ENCODE data around the gene ASPHD1. TPM values are rescaled to one million over a fixed set of nuclear protein-coding genes. Genes with fewer than 3 reads are reported as not detected.

ASPHD1 gene
- total and polyA plus RNA-seq, 2 of the 8 experiments (the other 6 are each of a cell fraction or from before 2014, with no cell fraction given) = 14.5 to 18.6 TPM

- TF ChIP-seq MAX (IDR thresholded peaks at IDR 0.05) = peak; percentile 62
- no peak for TF ChIP-seq CTCF (IDR thresholded peaks at IDR 0.05; ENCODE audit: control extremely low read depth in 1 of 3, insufficient read depth in 1 of 3, low read depth in 1 of 3, low read length in 3 of 3)
- CTCF ChIA-PET (ENCODE audit: partially characterized antibody) = interaction anchor here (0.6 to 1.7 kb wide), 8 partner anchors 8 to 235 kb away, joined by 3 to 8 read pairs (median 3); partner anchors contain the start of genes ASPHD1 and TMEM219
- H3K27me3 ChIP-seq (replicated peaks in 1 of 4; ENCODE audit: control insufficient read depth in 3 of 4, extremely low read depth in 1 of 4, insufficient read depth in 3 of 4, low read length in 3 of 4) = no peaks in the 10 kb centered on the region
- peaks cover 7% of the 10 kb centered on the region; the same call in 1 of the 2 replicates for H3K23me2 ChIP-seq (ENCODE audit: low read depth, low read length)
- H3K36me3 ChIP-seq (ENCODE audit: control insufficient read depth in 2 of 4, insufficient read depth in 4 of 4, low read length in 3 of 4) = peaks cover 0 to 5% (median 2%) of the 10 kb centered on the region in 4 experiments; a peak in 3 of 8 replicates
- peak overlapping the region; percentile 41 to 64 (median 52) for H3K4me3 ChIP-seq (ENCODE audit: extremely low read depth in 1 of 4, insufficient read depth in 2 of 4, low read depth in 3 of 4, low read length in 4 of 4)
- POLR2A ChIA-PET (ENCODE audit: partially characterized antibody) = interaction anchor here (0.7 to 2.2 kb wide), 6 partner anchors 9 to 167 kb away, joined by 3 to 15 read pairs (median 4); partner anchors contain the start of genes ASPHD1, CDIPT and SEZ6L2
- H3K18ac ChIP-seq (ENCODE audit: extremely low read depth, low read length) = peak overlapping the region; percentile 48
- H3K4ac ChIP-seq (replicated peaks; ENCODE audit: insufficient read length, low read depth, low read length) = no peak overlapping the region
- no peak overlapping the region for H2BK5ac ChIP-seq (ENCODE audit: low read depth, low read length)
- no peaks in the 10 kb centered on the region for H3K9me3 ChIP-seq (ENCODE audit: insufficient read depth in 2 of 2, low read depth in 1 of 2, low read length in 1 of 2)
- H2BK15ac ChIP-seq (ENCODE audit: low read length) = peak overlapping the region; percentile 31; the same call in 1 of the 2 replicates
- no peak overlapping the region for H2BK120ac ChIP-seq (replicated peaks; ENCODE audit: low read depth, low read length)
- H3K79me2 ChIP-seq (ENCODE audit: control insufficient read depth in 1 of 2, insufficient read depth in 2 of 2, low read length in 2 of 2) = no peaks in the 10 kb centered on the region; a peak in 1 of 4 replicates
- H3K4me1 ChIP-seq (replicated peaks in 1 of 4; ENCODE audit: control insufficient read depth in 3 of 4, insufficient read depth in 4 of 4, low read length in 3 of 4) = peaks cover 0 to 11% (median 7%) of the 10 kb centered on the region in 4 experiments; a peak in 5 of 7 replicates
- no peak overlapping the region for H4K91ac ChIP-seq (replicated peaks; ENCODE audit: insufficient read length, low read length)
- peak in 1 of 2 experiments; percentile 87 for DNase-seq (ENCODE audit: low read depth in 1 of 2, low spot score in 2 of 2)
- no peak overlapping the region for H4K5ac ChIP-seq (ENCODE audit: insufficient read length, low read depth, low read length)
- H3K14ac ChIP-seq (ENCODE audit: insufficient read length) = no peak overlapping the region
- H3K4me2 ChIP-seq (ENCODE audit: insufficient read depth in 1 of 2, low read depth in 2 of 2, low read length in 2 of 2) = peak overlapping the region; percentile 69 to 91
- no peak overlapping the region for H2BK12ac ChIP-seq (ENCODE audit: low read depth, low read length)
- H3K23ac ChIP-seq (ENCODE audit: insufficient read length) = no peak overlapping the region
- H3K79me1 ChIP-seq (ENCODE audit: low read depth, low read length) = no peaks in the 10 kb centered on the region
- no peak overlapping the region; the same call in 1 of the 2 replicates for H2AFZ ChIP-seq (ENCODE audit: low read length)
- FAIRE-seq = no peak
- no peak overlapping the region for H4K8ac ChIP-seq (ENCODE audit: extremely low read depth, insufficient read depth, low read length)
- H3K56ac ChIP-seq (replicated peaks; ENCODE audit: insufficient read length, low read depth, low read length) = no peak overlapping the region
- H2BK20ac ChIP-seq (ENCODE audit: low read length) = no peak overlapping the region
- H3K27ac ChIP-seq (ENCODE audit: low read depth, low read length) = no peak overlapping the region
- WGBS, 2 experiments (ENCODE audit: extremely low coverage in 1 of 2, insufficient coverage in 1 of 2, insufficient read length in 1 of 2, insufficient replicate concordance in 2 of 2, low coverage in 1 of 2, low lambda C conversion rate in 2 of 2, missing lambda C conversion rate in 1 of 2) = 12% methylated on average over 35 of the region's 45 CpGs; no CpG with 5 or more reads in 1 of the 2 experiments
- H4K20me1 ChIP-seq (replicated peaks in 1 of 2; ENCODE audit: control insufficient read depth in 1 of 2, insufficient read depth in 2 of 2, low read length in 2 of 2) = peaks cover 1 to 2% of the 10 kb centered on the region in 2 experiments
- peak overlapping the region in 1 of 4 experiments; percentile 29; a peak in 2 of 7 replicates for H3K9ac ChIP-seq (replicated peaks in 1 of 4; ENCODE audit: extremely low read depth in 1 of 4, low read depth in 3 of 4, low read length in 3 of 4)
- H2AK5ac ChIP-seq (ENCODE audit: low read depth, low read length) = no peak overlapping the region
Observed at GRCh38 chr16:29876594-29877249, 23.6 kb upstream of the ASPHD1 start.

Measured in H1 (cell line).